Erythroblast (primary cell): ENCODE data around the gene TSPAN10.

Experiments used
- GATA1 ChIP-seq: IDR thresholded peaks from 2 replicates; pipeline ENCODE4 v1.6.1; 2011; ENCODE audit warnings: low read depth, mild to moderate bottlenecking, control low read depth, low read length, moderate library complexity
- POLR2A ChIP-seq: IDR thresholded peaks from 2 replicates; pipeline ENCODE4 v1.6.1; 2011; ENCODE audit warnings: mild to moderate bottlenecking, low read length

GRCh38 chr17:81682565-81683207 is 45.7 kb downstream of the TSPAN10 start:
- TF ChIP-seq POLR2A (no peak), GATA1 (no peak)
